HEK293 (cell line): ENCODE data around the gene MLF2.

Experiments
- CTCF ChIA-PET: fragments of 350-600 bp; formaldehyde crosslinking; extraction: SDS; loops from one replicate; lab custom pipeline; 2021; ENCODE audit warnings: antibody characterized with exemption; lab: Yijun Ruan, JAX
- POLR2A ChIA-PET: fragments of 300-600 bp; formaldehyde crosslinking; extraction: SDS; loops from one replicate; lab custom pipeline; 2020; ENCODE audit warnings: antibody characterized with exemption, inconsistent platforms; lab: Yijun Ruan, JAX
- H3K27ac ChIP-seq: fragments of 200-500 bp; sonication (Bioruptor generic); 2 replicates; pipeline ENCODE4 v1.5.1; 2014; ENCODE audit warnings: low read depth, low read length, control low read depth, inconsistent platforms; ENCODE audit errors: extremely low read depth
- H3K36me3 ChIP-seq, 2 experiments: fragments of 200-500 bp in 1 of 2; sonication (Bioruptor generic) in 1 of 2; 1 replicate in 1 of 2; 2 replicates in 1 of 2; pipeline ENCODE4 v1.5.1; 2014 to 2017; ENCODE audit warnings: inconsistent platforms in 2 of 2, low read length in 2 of 2; ENCODE audit not compliant: control insufficient read depth in 2 of 2, insufficient read depth in 1 of 2
- H3K4me1 ChIP-seq: fragments of 200-500 bp; sonication (Bioruptor generic); 2 replicates; pipeline ENCODE4 v1.5.1; 2014; ENCODE audit warnings: mild to moderate bottlenecking, low read length, inconsistent platforms; ENCODE audit not compliant: control insufficient read depth, insufficient read depth
- H3K4me3 ChIP-seq: 2 replicates; pipeline ENCODE4 v1.5.1; 2011; ENCODE audit warnings: low read depth, mild to moderate bottlenecking, control low read depth, low read length, moderate library complexity
- H3K9me3 ChIP-seq: fragments of 200-500 bp; sonication (Bioruptor generic); 2 replicates; pipeline ENCODE4 v1.5.1; 2014; ENCODE audit warnings: low read depth, low read length, inconsistent platforms; ENCODE audit not compliant: control insufficient read depth, insufficient read depth
- CTCF ChIP-seq: fragments of 450-650 bp; formaldehyde crosslinking; IDR thresholded peaks from 2 replicates; pipeline ENCODE4 v1.5.1; 2016; ENCODE audit warnings: missing biosample characterization, missing genetic modification characterization
- GLIS1 ChIP-seq: fragments of 450-650 bp; formaldehyde crosslinking; IDR thresholded peaks from 2 replicates; pipeline ENCODE4 v1.5.1; 2016; ENCODE audit warnings: missing biosample characterization, missing genetic modification characterization
- HIC1 ChIP-seq: fragments of 450-650 bp; formaldehyde crosslinking; IDR thresholded peaks from 2 replicates; pipeline ENCODE4 v1.5.1; 2016; ENCODE audit warnings: missing biosample characterization, missing genetic modification characterization
- KLF16 ChIP-seq: fragments of 450-650 bp; formaldehyde crosslinking; IDR thresholded peaks from 2 replicates; pipeline ENCODE4 v1.5.1; 2017; ENCODE audit warnings: missing biosample characterization, missing genetic modification characterization
- KLF9 ChIP-seq: fragments of 450-650 bp; formaldehyde crosslinking; IDR thresholded peaks from 2 replicates; pipeline ENCODE4 v1.5.1; 2016; ENCODE audit warnings: missing biosample characterization, missing genetic modification characterization, low read depth
- MYNN ChIP-seq: fragments of 450-650 bp; formaldehyde crosslinking; IDR thresholded peaks from 2 replicates; pipeline ENCODE4 v1.5.1; 2016; ENCODE audit warnings: missing biosample characterization, missing genetic modification characterization, borderline replicate concordance
- OSR2 ChIP-seq: fragments of 450-650 bp; formaldehyde crosslinking; IDR thresholded peaks from 2 replicates; pipeline ENCODE4 v1.5.1; 2016; ENCODE audit warnings: missing biosample characterization, missing genetic modification characterization
- SALL2 ChIP-seq: fragments of 450-650 bp; formaldehyde crosslinking; IDR thresholded peaks from 2 replicates; pipeline ENCODE4 v1.5.0; 2017; ENCODE audit warnings: missing biosample characterization, mild to moderate bottlenecking, missing genetic modification characterization, borderline replicate concordance
- SP7 ChIP-seq: fragments of 450-650 bp; formaldehyde crosslinking; IDR thresholded peaks from 2 replicates; pipeline ENCODE4 v1.5.1; 2016; ENCODE audit warnings: missing biosample characterization, missing genetic modification characterization
- ZBTB17 ChIP-seq: fragments of 450-650 bp; formaldehyde crosslinking; IDR thresholded peaks from 2 replicates; pipeline ENCODE4 v1.5.1; 2016; ENCODE audit warnings: missing biosample characterization, missing genetic modification characterization
- ZBTB7A ChIP-seq: fragments of 450-650 bp; formaldehyde crosslinking; IDR thresholded peaks from 2 replicates; pipeline ENCODE4 v1.5.1; 2016; ENCODE audit warnings: low read depth, missing biosample characterization, missing genetic modification characterization
- ZBTB8A ChIP-seq: fragments of 450-650 bp; formaldehyde crosslinking; IDR thresholded peaks from 2 replicates; pipeline ENCODE4 v1.5.1; 2016; ENCODE audit warnings: missing biosample characterization, missing genetic modification characterization
- ZEB2 ChIP-seq: fragments of 450-650 bp; formaldehyde crosslinking; IDR thresholded peaks from 2 replicates; pipeline ENCODE4 v1.5.1; 2016; ENCODE audit warnings: missing biosample characterization, missing genetic modification characterization
- ZNF426 ChIP-seq: fragments of 450-650 bp; formaldehyde crosslinking; IDR thresholded peaks from 2 replicates; pipeline ENCODE4 v1.5.1; 2017; ENCODE audit warnings: missing biosample characterization, missing genetic modification characterization, mild to moderate bottlenecking, inconsistent platforms, moderate library complexity
- ZNF571 ChIP-seq: fragments of 450-650 bp; formaldehyde crosslinking; IDR thresholded peaks from 2 replicates; pipeline ENCODE4 v1.5.0; 2017; ENCODE audit warnings: missing biosample characterization, missing genetic modification characterization
- ZNF610 ChIP-seq: fragments of 450-650 bp; formaldehyde crosslinking; IDR thresholded peaks from 2 replicates; pipeline ENCODE4 v1.5.1; 2016; ENCODE audit warnings: missing biosample characterization, missing genetic modification characterization, borderline replicate concordance
- ZNF623 ChIP-seq: fragments of 450-650 bp; formaldehyde crosslinking; IDR thresholded peaks from 2 replicates; pipeline ENCODE4 v1.5.1; 2016; ENCODE audit warnings: missing biosample characterization, missing genetic modification characterization
- ZNF629 ChIP-seq: fragments of 450-650 bp; formaldehyde crosslinking; IDR thresholded peaks from 2 replicates; pipeline ENCODE4 v1.5.1; 2017; ENCODE audit warnings: missing biosample characterization, missing genetic modification characterization
- ZNF658 ChIP-seq: fragments of 450-650 bp; formaldehyde crosslinking; IDR thresholded peaks from 2 replicates; pipeline ENCODE4; 2016; ENCODE audit warnings: missing biosample characterization, missing genetic modification characterization
- ZNF677 ChIP-seq: fragments of 450-650 bp; IDR thresholded peaks from 2 replicates; pipeline ENCODE4 v1.5.0; 2018; ENCODE audit warnings: missing biosample characterization, mild to moderate bottlenecking, missing genetic modification characterization, moderate library complexity
- ZNF692 ChIP-seq: fragments of 450-650 bp; formaldehyde crosslinking; IDR thresholded peaks from 2 replicates; pipeline ENCODE4 v1.5.1; 2016; ENCODE audit warnings: missing biosample characterization, missing genetic modification characterization
- ZNF701 ChIP-seq: fragments of 450-650 bp; formaldehyde crosslinking; IDR thresholded peaks from 2 replicates; pipeline ENCODE4 v1.5.1; 2016; ENCODE audit warnings: missing biosample characterization, missing genetic modification characterization
- ZNF707 ChIP-seq: fragments of 450-650 bp; formaldehyde crosslinking; IDR thresholded peaks from 2 replicates; pipeline ENCODE4 v1.5.1; 2016; ENCODE audit warnings: missing biosample characterization, missing genetic modification characterization
- ZNF792 ChIP-seq: fragments of 450-650 bp; formaldehyde crosslinking; IDR thresholded peaks from 2 replicates; pipeline ENCODE4 v1.5.1; 2016; ENCODE audit warnings: missing biosample characterization, missing genetic modification characterization
- ZSCAN30 ChIP-seq: fragments of 450-650 bp; IDR thresholded peaks from 2 replicates; pipeline ENCODE4 v1.5.1; 2018; ENCODE audit warnings: missing biosample characterization, mild to moderate bottlenecking, missing genetic modification characterization, moderate library complexity
- ZXDB ChIP-seq: fragments of 450-650 bp; formaldehyde crosslinking; IDR thresholded peaks from 2 replicates; pipeline ENCODE4 v1.5.1; 2016; ENCODE audit warnings: missing biosample characterization, missing genetic modification characterization
- TF ChIP-seq, protein P1 (sequence below): fragments of 450-650 bp; formaldehyde crosslinking; IDR thresholded peaks from 2 replicates; pipeline ENCODE4 v1.5.1; 2016; ENCODE audit warnings: missing biosample characterization, missing genetic modification characterization

MLF2 gene

GRCh38 chr12:6766651-6767349 is 13.9 kb upstream of the MLF2 start (continued):
- TF ChIP-seq ZBTB17 (tag by site-specific recombination) = no peak
- no peak for TF ChIP-seq ZNF658
- 0 out of 2 replicates have a peak, but pooled peaks have one; percentile 20 for TF ChIP-seq MYNN (tag by site-specific recombination)
- TF ChIP-seq ZNF701 (tag by site-specific recombination) = no peak
- TF ChIP-seq ZNF677 (tag by site-specific recombination) = no peak
- TF ChIP-seq ZXDB = 0 out of 2 replicates have a peak, but pooled peaks have one; percentile 50
- no peak for TF ChIP-seq ZNF610 (tag by site-specific recombination)
- no peak for TF ChIP-seq ZNF707 (tag by site-specific recombination)

DNA sequence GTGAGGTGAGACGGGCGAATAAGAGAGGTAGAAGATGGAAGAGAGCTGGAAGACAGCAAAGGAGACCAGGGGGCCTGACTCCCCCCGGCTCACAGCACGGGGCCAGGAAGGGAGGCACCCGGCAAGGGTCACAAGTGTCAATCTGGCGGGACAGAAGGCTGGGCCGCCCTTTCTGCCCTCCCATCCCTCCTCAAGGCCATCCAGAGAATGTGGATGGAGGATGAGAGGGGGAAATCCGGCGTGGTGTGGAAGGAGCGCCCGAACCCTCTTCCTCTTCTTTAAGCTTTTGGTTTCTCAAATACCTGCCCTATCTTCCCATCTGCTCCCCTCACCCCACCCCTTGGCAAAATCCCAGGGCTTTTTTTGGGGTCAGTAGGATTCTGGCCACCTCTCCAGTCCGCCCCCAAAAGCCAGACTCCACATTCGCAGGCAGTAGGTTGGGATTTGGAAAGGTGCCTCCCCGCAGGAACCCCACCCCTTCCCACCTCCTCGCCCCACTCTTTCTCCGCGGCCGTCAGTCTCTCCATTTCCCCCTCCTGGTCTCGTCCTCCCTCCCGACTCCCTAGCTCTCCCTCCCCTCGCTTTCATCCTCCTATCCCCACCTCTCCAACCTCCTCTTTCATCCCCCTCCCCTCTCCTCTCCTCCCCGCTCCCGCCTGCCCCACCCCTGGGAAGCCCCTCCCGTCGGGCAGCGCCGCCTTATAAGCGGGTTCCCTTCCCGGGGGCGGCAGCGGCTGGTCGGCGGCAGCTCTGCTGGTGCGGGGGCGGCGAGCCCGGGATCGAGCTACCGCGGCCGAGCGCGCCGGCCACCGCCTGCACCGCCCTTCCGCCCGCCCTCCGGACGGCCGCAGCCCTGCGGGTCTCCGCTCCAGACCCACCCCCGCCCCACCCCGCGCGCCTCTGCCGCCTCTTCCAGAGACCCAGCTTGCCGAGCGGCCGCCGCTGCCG is 13.0 kb upstream of the MLF2 start, which contains the start of gene PTMS:
PTMS (plus strand) TSS at position 730 of the 948 bp plus-strand sequence. CDS start 343 bp downstream, outside the sequence.
- H3K4me1 ChIP-seq = peaks cover 34% of the 10 kb centered on the region
- POLR2A ChIA-PET = interaction anchor here (0.6 to 3.9 kb wide), 33 partner anchors 8 to 250 kb away, joined by 3 to 79 read pairs (median 5); partner anchors contain the start of genes C12orf57, CDCA3, COPS7A and GAPDH
- H3K27ac ChIP-seq = peak within 1 kb of the TSS; percentile 92
- H3K9me3 ChIP-seq = no peaks in the 10 kb centered on the region
- H3K36me3 ChIP-seq = peaks cover 11 to 15% of the 10 kb centered on the region in 2 experiments; a peak in 2 of 3 replicates
- CTCF ChIA-PET = interaction anchor here (0.5 to 7.8 kb wide), 20 partner anchors 8 to 589 kb away, joined by 3 to 140 read pairs (median 3); partner anchors contain the start of genes COPS7A, MLF2 and VAMP1
- H3K4me3 ChIP-seq = peak within 1 kb of the TSS; percentile 77
- TF ChIP-seq ZNF623 = 0 out of 2 replicates have a peak, but pooled peaks have one; percentile 9
- peak; percentile 87 for TF ChIP-seq ZEB2
- TF ChIP-seq, protein P1, sequence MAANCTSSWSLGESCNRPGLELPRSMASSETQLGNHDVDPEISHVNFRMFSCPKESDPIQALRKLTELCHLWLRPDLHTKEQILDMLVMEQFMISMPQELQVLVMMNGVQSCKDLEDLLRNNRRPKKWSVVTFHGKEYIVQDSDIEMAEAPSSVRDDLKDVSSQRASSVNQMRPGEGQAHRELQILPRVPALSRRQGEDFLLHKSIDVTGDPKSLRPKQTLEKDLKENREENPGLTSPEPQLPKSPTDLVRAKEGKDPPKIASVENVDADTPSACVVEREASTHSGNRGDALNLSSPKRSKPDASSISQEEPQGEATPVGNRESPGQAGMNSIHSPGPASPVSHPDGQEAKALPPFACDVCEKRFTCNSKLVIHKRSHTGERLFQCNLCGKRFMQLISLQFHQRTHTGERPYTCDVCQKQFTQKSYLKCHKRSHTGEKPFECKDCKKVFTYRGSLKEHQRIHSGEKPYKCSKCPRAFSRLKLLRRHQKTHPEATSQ (tag by site-specific recombination) = peak; percentile 92
- peak; percentile 80 for TF ChIP-seq GLIS1 (tag by site-specific recombination)
- TF ChIP-seq OSR2 = peak; percentile 64; the same call in 1 of the 2 replicates
- TF ChIP-seq ZSCAN30 (tag by site-specific recombination) = 0 out of 2 replicates have a peak, but pooled peaks have one; percentile 13
- no peak for TF ChIP-seq MYNN (tag by site-specific recombination)
- peak; percentile 89 for TF ChIP-seq SP7 (tag by site-specific recombination)
- no peak for TF ChIP-seq ZNF426 (tag by site-specific recombination)
- TF ChIP-seq ZNF610 (tag by site-specific recombination) = no peak
- peak; percentile 77 for TF ChIP-seq ZNF692 (tag by site-specific recombination)
- TF ChIP-seq SALL2 (tag by site-specific recombination) = no peak
- TF ChIP-seq KLF16 (tag by site-specific recombination) = peak; percentile 95
- TF ChIP-seq HIC1 (tag by site-specific recombination) = peak; percentile 70; the same call in 1 of the 2 replicates
- TF ChIP-seq CTCF (tag by site-specific recombination) = peak; percentile 11; the same call in 1 of the 2 replicates
- no peak for TF ChIP-seq ZNF571 (tag by site-specific recombination)
- peak; percentile 50 for TF ChIP-seq ZNF629
- TF ChIP-seq ZBTB8A (tag by site-specific recombination) = peak; percentile 80
- TF ChIP-seq ZNF792 = 0 out of 2 replicates have a peak, but pooled peaks have one; percentile 36
- TF ChIP-seq KLF9 (tag by site-specific recombination) = peak; percentile 74
- TF ChIP-seq ZBTB7A (tag by site-specific recombination) = peak; percentile 34; the same call in 1 of the 2 replicates
